ENCODE results near the gene NLK.
"Not testable (repeated sequence)": the region's sequence is repeated elsewhere in the genome, so short reads cannot be mapped to it uniquely, and the experiment has no call there.

NLK gene

DNA sequence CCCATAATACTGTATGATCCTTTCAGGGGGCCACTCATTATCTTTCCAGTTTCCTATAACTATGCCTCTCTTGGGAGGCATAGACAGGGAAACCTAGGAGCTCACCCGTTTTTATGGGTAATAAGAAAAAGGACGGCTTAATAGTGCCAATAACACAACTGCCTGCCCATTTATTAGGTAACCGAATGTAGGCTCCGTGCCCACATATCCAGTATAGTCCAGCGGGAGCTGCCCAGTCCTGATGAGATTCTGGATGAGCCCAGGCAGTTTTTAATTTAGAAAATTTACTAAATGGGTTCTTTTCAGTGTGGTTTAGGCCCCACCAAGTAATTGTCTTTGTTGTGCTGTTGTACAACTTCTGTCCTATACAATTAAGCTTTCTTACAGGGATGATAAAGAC lies 189.1 kb downstream of the NLK start:
- DNase-seq (ENCODE audit: low read depth): not testable (repeated sequence)

DNA sequence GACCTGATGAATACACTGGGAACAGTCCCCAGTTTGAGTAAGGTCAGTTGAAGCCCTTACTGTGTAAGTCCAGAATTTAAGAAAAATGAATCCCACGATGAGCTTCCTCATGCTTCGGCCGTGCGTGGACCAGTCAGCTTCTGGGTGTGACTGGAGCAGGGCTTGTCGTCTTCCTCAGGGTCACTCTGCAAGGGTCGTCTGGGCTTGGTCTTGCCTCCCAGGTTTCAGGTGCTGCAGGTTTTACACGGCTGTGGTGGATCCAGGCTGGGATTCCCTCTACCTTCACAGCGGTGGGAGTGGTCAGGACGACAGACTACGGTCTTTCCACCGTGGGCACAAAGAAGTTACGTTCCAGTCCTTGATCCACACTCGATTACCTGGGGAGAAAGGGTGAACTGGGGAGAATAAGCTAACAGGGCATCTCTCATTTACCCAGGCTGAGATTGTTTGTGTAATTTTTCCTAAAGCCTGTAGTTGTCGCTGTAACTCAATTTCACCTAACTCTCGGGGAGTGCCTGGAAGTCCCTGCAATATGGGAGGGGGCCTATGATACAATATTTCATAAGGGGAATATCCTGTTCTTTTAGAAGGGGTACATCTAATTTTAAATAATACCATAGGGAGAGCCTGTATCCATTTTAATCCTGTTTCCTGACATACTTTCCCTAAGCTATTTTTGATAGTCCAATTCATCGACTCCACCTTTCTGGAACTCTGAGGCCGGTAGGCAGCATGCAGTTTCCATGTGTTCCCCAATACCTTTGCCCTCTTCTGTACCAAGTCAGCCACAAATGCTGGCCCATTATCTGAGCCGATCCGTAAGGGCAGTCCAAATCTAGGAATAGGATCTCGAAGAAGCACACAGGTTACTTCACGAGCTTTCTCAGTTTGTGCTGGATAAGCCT lies 190.7 kb downstream of the NLK start:
- DNase-seq (ENCODE audit: low read depth): not testable (repeated sequence)

DNA sequence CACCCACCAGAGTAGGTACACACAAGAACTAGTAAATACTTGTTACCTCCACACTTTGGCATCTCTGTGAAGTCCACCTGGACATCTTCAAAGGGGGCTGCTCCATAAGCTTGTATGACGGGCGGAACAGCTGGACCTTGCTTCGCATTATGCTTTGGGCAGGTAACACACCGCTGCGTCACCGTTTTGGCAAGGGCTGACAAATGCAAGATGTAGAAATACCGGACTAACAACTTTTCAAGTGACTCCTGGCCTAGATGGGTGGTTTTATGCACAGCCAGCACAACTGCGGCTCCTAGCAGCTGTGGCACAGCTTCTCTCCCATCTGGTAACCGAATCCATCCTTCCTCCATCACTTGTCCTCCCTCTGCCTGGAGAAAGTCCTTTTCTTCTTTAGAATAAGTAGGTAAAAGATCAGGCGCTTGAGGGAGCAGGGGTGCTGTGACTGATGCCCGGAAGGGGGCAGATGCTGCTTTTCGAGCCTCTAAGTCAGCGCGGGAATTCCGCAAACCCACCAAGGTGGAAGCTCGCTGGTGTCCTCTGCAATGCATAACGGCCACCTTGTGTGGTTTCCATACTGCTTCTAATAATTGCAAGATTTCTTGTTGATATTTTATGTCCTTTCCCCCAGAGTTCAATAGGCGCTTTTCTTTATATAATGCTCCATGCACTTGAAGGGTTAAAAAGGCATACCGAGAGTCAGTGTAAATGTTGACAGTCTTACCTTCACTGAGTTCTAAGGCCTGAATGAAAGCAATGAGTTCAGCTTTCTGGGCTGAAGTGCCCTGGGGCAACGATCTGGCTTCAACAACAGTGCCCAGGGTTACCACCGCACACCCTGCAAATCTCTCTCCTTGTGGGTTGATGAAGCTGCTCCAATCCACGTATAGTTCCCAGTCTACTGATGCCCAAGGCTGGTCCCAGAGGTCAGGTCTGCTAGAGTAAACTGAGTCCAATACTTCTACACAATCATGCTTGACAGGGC lies 191.7 kb downstream of the NLK start:
- not testable (repeated sequence) for DNase-seq (ENCODE audit: low read depth)

GRCh38 chr17:28235066-28235700 lies 192.7 kb downstream of the NLK start:
- not testable (repeated sequence) for DNase-seq (ENCODE audit: low read depth)

DNA sequence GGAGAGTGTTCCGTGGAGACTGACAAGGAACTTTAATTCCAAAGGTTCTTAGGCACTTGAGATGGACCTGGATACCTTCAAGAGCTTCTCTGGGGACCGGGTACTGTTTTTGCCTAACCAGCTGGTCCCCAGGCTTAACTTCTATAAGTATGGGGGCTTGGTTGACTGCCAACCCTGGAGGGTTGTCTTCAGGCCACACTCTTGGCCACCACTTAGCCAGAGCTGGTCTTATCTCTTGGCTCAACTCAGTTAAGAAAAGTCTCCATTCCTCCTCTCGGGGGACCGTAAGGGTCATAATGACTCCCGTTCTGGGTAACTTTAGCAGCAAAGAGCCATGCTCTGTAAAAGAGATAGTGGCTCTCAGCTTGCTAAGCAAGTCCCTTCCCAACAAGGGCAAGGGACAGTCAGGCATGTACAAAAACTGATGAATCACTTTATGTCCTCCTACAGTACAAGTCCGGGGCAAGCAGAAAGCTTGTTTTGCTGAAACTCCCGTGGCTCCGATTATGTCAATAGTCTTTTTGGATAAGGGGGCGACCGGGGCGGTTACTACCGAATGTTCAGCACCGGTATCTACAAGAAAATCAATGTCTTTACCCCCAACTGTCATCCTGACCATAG lies 193.7 kb downstream of the NLK start:
- DNase-seq (ENCODE audit: low read depth): not testable (repeated sequence)

DNA sequence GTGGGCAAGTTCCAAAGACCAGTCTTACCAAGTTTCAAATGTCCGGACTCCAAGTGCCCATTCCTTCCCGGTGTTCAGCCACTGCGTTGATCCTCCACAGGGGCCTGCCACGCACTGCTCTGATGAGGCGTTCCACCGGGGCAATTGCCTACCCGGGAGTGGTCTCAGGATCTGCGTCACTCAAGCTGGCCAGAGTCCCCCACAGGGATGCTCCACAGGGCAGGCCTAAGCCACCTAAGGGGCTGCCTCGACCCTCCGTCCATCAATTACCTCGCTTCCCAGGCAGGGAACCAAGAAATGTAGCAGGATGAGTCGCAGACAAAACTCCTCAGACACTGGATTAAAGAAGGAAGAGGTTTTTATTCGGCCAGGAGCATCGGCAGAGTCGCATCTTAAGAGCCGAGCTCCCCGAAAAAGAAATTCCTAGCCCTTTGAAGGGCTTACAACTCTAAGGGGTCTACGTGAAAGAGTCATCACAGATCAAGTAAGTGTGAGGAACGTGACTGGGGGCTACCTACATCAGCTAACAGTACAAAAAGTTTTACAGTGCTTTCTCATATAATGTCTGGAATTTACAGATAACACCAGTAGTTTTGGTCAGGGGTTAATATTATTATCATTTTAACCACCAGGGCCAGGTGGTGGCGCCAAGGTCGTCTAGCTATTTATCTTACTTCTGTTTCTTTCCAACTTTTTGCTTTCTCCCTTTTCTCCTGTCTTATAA lies 196.2 kb downstream of the NLK start:
- DNase-seq (ENCODE audit: low read depth): not testable (repeated sequence)

DNA sequence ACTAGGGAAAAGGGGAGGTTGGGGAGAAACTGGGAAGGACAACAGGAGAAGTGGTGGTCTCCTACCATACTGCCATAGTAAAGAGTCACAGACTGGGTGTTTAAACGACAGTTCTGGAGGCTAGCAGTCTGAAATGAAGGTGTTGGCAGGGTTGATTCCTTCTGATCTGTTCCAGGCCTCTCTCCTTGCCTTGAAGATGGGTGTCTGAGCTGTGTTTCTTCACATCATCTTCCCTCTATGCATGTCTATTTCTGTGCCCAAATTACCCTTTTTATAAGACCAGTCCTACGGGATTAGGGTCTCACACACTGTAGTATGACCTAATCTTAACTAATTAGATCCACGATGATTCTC lies 196.8 kb downstream of the NLK start:
- no peak for DNase-seq (ENCODE audit: low read depth)

DNA sequence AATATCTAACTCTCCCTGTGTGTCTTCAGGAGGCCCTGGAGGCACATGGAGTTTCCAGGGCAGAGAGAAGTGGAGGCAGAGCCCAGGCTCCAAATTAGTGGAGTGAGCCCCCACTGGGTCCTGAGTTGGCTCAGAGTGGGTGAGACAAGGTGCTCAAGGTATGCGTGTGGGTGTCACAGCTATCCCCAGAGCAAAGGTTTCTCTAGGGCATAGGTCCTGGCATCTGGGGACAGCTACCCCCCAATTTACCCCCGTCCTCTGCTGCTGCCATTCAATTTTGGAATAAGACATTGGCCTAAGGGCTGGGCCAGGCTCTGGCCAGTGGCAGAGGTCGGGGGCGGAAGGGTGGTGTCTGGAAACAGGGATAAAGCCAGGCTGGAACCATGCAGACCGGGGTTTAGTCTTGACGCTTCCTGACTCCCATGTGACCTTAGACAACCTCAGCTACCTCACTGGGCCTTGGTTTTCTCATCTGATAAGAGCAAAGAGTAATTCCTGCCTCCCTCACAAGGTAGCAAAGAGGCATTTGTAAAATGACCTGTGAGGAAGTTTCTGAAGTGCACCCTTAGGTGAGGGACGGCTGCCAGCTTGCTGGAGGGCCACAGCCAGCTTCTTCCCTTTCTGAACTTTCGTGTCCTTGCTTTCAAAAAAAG lies 198.3 kb downstream of the NLK start:
- no peak for DNase-seq (ENCODE audit: low read depth)

DNA sequence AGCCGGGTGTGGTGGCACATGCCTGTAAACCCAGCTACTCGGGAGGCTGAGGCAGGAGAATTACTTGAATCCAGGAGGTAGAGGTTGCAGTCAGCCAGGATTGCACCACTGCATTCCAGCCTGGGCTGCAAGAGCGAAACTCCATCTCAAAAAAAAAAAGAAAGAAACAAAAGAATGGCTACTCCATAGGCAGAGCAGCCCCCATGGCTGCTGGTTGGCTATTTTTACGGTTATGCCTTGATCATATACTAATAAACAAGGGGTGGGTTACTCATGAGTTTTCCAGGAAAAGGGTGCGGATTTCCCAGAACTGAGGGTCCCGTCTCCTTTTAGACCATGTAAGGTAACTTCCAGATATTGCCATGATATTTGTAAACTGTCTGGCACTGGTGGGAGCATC lies 200.3 kb downstream of the NLK start:
- no peak for DNase-seq (ENCODE audit: low read depth)

- not testable (repeated sequence) for DNase-seq (ENCODE audit: low read depth)
These were observed 200.8 kb downstream of the NLK start for GRCh38 chr17:28243268-28243667.

DNA sequence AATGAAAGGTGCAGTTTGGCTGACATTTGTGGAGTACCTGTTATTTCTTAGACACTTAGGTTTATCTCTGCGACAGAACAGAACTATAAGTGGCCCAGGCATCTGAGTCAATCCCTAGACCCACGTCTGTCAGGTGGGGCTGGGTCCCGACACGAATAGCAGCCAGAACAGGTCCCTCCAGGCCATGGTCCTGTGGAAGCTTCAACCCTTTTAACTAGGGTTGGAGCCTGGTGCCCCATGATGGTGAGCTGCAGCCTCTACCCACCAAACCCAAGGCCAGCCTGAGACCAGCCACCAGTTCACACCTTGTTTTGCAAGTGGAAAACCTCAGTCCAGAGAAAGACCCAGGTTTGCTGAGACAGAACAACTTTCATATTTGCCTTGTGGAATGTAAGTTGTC lies 202.0 kb downstream of the NLK start:
- DNase-seq (ENCODE audit: low read depth): no peak
